ENCODE measurements around the gene SEC24B.

DNA sequence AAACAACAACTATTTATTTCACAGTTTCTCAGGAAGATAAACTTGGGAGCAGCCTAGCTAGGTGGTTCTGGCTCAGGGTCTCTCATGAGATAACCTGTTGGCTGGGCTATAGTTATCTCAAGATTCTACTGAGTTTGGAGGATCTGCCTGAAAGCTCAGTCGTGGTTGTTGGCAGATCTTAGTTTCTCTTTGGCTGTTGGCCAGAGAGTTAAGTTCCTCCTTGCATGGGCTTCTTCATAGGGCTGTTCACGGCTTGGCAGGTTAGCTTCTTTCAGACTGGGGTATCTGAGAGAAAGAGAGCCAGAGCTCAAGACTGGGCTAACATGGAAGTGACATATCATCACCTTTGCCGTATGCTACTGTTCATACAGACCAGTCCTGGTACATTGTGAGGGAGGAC lies 28.7 kb downstream of the SEC24B start:
- TF ChIP-seq CTCF (IDR thresholded peaks at IDR 0.05; ENCODE audit: insufficient read depth, low read depth, low read length) (no peak), EZH2 (IDR thresholded peaks at IDR 0.05; ENCODE audit: insufficient read depth, low read length) (no peak)
